Neutrophil (primary cell): ENCODE measurements around the gene TMEM217.

Experiments
- H3K27ac ChIP-seq: fragments of 200-600 bp; sonication (generic); 2 replicates; pipeline ENCODE4 v1.5.1; 2016; ENCODE audit warnings: mild to moderate bottlenecking, moderate library complexity
- H3K27me3 ChIP-seq: fragments of 200-600 bp; sonication (generic); 2 replicates; pipeline ENCODE4 v1.6.0; 2016; ENCODE audit warnings: mild to moderate bottlenecking
- H3K36me3 ChIP-seq: fragments of 200-600 bp; sonication (generic); 2 replicates; pipeline ENCODE4 v1.5.1; 2017
- H3K4me1 ChIP-seq, 2 experiments: fragments of 200-600 bp in 1 of 2; sonication (generic) in 1 of 2; 1 replicate in 1 of 2; 2 replicates in 1 of 2; pipeline versions ENCODE4 v1.5.1 to v1.6.1; 2013 to 2016; ENCODE audit warnings: low read depth in 1 of 2, low read length in 1 of 2, mild to moderate bottlenecking in 1 of 2, moderate library complexity in 1 of 2; ENCODE audit not compliant: control insufficient read depth in 1 of 2, insufficient read depth in 1 of 2
- H3K4me3 ChIP-seq, 2 experiments: fragments of 200-600 bp in 1 of 2; sonication (generic) in 1 of 2; 1 replicate in 1 of 2; 2 replicates in 1 of 2; pipeline ENCODE4 v1.5.1; 2013 to 2016; ENCODE audit warnings: low read depth in 1 of 2, low read length in 1 of 2, mild to moderate bottlenecking in 1 of 2, moderate library complexity in 1 of 2
- H3K9me3 ChIP-seq: fragments of 200-600 bp; sonication (generic); 2 replicates; pipeline ENCODE4 v1.5.1; 2016
- TF ChIP-seq, protein P1 (sequence below): fragments of 200-600 bp; sonication (generic); IDR thresholded peaks from 2 replicates; pipeline ENCODE4 v1.5.1; 2016; ENCODE audit warnings: antibody characterized with exemption

TMEM217 gene

DNA sequence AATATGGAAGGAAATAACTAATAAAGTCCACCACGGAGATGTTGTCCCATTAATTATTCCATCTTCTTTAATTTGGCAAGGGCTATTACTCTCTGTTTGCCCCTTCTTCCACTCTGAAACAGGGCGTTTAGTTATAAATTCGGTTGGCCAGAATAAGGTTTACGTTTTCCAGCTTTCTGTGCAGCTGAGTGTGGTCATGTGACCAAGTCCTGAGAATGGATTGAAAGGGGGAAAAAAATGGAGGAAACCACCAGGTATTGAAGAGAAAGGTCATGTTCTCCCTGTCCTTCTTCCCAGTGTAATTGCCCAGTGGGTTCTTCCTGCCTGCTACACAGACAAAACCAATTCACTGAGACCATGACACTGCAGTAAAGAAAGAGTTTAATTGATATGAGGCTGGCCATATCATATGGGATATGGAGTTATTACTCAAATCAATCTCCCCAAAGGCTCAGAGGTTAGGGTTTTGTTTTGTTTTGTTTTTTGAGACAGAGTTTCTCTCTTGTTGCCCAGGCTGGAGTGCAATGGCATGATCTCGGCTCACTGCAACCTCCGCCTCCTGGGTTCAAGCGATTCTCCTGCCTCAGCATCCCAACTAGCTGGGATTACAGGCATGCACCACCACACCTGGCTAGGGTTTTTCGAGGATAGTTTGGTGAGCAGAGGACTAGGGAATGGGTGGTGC lies 14.7 kb downstream of the TMEM217 start:
- Histone ChIP-seq H3K27ac (no peak overlapping the region), H3K4me3 (no peak overlapping the region), H3K4me1 (peaks cover 22 to 25% of the 10 kb centered on the region in 2 experiments), H3K9me3 (no peaks in the 10 kb centered on the region), H3K27me3 (no peaks in the 10 kb centered on the region), H3K36me3 (no peaks in the 10 kb centered on the region)
- TF ChIP-seq, protein P1, sequence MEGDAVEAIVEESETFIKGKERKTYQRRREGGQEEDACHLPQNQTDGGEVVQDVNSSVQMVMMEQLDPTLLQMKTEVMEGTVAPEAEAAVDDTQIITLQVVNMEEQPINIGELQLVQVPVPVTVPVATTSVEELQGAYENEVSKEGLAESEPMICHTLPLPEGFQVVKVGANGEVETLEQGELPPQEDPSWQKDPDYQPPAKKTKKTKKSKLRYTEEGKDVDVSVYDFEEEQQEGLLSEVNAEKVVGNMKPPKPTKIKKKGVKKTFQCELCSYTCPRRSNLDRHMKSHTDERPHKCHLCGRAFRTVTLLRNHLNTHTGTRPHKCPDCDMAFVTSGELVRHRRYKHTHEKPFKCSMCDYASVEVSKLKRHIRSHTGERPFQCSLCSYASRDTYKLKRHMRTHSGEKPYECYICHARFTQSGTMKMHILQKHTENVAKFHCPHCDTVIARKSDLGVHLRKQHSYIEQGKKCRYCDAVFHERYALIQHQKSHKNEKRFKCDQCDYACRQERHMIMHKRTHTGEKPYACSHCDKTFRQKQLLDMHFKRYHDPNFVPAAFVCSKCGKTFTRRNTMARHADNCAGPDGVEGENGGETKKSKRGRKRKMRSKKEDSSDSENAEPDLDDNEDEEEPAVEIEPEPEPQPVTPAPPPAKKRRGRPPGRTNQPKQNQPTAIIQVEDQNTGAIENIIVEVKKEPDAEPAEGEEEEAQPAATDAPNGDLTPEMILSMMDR, result no peak

DNA sequence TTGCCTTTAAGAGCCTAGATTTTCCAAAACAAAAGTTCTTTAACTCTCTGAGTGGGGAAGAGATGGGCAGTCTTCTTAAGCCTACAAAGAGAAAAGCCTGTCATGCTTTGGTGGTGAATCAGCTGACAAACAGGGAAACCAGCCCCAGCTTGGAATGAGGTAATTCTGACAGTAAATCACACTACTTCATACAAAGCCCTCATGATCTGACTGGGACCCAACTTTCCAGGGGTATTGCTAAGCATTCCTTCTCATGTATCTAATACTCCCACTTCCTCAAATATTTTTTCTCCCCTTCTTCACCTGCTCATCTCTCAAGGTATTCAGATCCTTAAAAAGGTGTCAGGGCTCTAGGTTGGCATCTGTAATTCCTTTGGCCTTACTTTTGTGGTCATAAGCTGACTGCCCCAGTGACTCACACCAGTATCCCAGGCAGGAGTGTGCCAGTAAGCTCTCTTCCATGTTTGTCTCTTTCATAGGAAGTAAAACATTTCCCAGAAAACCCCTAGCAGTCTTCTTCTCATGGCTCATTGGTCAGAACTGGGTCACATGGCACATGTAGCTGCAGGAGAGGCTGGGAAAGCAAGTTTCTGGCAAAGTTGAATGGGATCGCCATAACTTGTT lies 15.4 kb downstream of the TMEM217 start:
- TF ChIP-seq, protein P1, result no peak
- Histone ChIP-seq H3K4me3 (no peak overlapping the region), H3K36me3 (no peaks in the 10 kb centered on the region), H3K9me3 (no peaks in the 10 kb centered on the region), H3K27me3 (no peaks in the 10 kb centered on the region), H3K4me1 (peaks cover 22 to 25% of the 10 kb centered on the region in 2 experiments), H3K27ac (no peak overlapping the region)

DNA sequence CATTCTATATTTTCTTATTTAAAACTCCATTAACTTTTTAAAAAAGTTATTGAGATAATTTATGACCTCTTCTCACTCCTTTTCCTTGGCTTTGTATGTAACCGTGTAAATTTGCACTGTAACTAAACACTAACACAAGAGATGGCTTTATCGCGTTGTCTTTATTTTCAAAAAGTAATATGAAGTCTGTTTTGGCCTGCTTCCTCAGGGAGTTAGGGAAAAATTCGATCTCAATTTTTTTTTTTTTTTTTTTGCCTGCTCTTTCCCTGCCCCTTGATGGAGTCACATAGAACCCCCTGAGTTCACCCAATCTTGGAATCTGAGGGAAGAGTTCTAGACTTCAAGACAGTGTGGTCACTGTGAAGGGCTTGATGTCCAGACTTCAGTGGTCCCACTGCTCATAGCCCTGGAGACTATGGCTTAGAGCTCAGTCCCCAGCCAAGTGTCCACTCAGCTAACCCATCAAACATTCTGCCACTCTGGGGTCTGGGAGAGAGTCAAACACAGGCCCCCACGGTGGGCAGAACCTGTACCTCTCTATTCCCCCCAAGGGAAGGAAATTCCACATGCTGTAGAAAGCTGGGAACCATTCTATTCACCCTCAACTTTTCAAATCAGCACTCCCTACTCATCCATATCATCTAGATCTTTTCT lies 16.0 kb downstream of the TMEM217 start:
- Histone ChIP-seq H3K4me3 (no peak overlapping the region), H3K27ac (no peak overlapping the region), H3K9me3 (no peaks in the 10 kb centered on the region), H3K4me1 (peaks cover 22 to 25% of the 10 kb centered on the region in 2 experiments), H3K36me3 (no peaks in the 10 kb centered on the region), H3K27me3 (no peaks in the 10 kb centered on the region)
- TF ChIP-seq, protein P1, result no peak

DNA sequence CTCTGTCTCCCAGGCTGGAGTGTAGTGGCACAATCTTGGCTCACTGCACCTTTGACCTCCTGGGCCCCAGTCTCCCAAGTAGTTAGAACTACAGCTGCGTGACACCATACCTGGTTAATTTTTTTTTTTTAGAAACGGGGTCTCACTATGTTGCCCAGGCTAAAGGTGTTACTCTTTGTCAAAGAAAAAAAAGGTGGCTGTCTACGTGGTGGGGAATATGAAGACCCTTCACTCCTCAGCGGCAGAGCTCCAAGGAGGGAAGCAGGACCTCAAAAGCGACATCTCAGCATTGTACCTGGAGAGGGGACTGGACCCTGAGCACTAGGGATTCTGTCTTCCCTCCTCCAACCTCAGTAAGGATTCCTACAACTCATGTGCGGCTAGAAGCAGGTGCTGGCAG lies 16.8 kb downstream of the TMEM217 start:
- no peak overlapping the region for H3K4me3 ChIP-seq
- H3K36me3 ChIP-seq, result no peaks in the 10 kb centered on the region
- TF ChIP-seq, protein P1, result no peak
- H3K27ac ChIP-seq, result no peak overlapping the region
- H3K27me3 ChIP-seq, result no peaks in the 10 kb centered on the region
- H3K9me3 ChIP-seq, result no peaks in the 10 kb centered on the region
- peaks cover 22 to 25% of the 10 kb centered on the region in 2 experiments for H3K4me1 ChIP-seq

DNA sequence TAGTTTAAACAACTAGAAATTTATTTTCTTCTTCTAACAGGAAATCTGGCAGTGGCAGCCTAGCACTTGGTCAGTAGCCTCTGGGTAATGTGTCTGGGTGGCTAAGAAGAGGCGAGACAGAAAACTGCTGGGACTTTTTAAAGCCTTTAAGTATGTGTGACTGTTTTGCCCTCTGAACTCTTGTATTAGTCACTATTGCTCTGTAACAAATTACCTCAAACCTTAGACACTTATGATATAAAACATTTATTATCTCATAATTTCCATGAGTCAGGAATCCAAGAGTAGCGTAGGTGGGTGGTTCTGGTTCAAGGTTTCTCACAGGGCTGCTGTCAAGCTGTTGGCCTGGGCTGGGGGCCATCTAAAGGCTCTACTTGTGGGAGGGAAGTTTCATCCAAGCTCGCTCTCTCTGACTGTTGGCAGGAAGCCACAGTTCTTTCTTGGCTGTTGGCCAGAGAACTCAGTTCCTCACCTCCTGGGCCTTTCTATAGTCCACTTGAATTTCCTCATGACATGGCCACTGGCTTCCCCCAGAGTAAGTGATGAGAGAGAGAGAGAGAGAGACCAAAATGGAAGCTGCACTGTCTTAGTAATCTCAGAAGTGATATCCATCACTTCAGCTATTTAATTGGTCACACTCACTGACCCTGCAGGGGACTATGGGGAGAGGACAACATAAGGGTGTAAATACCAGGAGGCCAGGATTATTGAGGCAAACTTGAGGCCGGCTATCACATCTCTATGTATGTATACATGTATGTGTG lies 17.8 kb downstream of the TMEM217 start:
- Histone ChIP-seq H3K4me3 (no peak overlapping the region), H3K27me3 (no peaks in the 10 kb centered on the region), H3K4me1 (peaks cover 18 to 22% of the 10 kb centered on the region in 2 experiments), H3K9me3 (no peaks in the 10 kb centered on the region), H3K36me3 (no peaks in the 10 kb centered on the region), H3K27ac (peak overlapping the region; percentile 44)
- TF ChIP-seq, protein P1, result no peak
